HFFc6 (cell line): ENCODE data around the gene MYO18A. TPM values are rescaled to one million over a fixed set of nuclear protein-coding genes. Genes with fewer than 3 reads are reported as not detected.

ENCODE experiments used
- DNase-seq: peaks from one replicate; pipeline ENCODE4 v3.0.0-alpha.2; 2018
- H3K27ac Mint-ChIP-seq: 2 replicates; pipeline ENCODE4 v1.8.0; 2020; ENCODE audit warnings: mild to moderate bottlenecking, mixed read lengths
- H3K27me3 Mint-ChIP-seq: 2 replicates; pipeline ENCODE4 v1.8.0; 2021; ENCODE audit warnings: mild to moderate bottlenecking, moderate library complexity, mixed read lengths; ENCODE audit not compliant: insufficient read depth
- H3K36me3 Mint-ChIP-seq: 2 replicates; pipeline ENCODE4 v1.8.0; 2021; ENCODE audit warnings: low read depth, mixed read lengths
- H3K4me1 Mint-ChIP-seq: 2 replicates; pipeline ENCODE4 v1.8.0; 2020; ENCODE audit warnings: low read depth, mixed read lengths
- H3K4me3 Mint-ChIP-seq: 2 replicates; pipeline ENCODE4 v1.8.0; 2020; ENCODE audit warnings: mild to moderate bottlenecking, moderate library complexity, mixed read lengths
- H3K9me3 Mint-ChIP-seq: 2 replicates; pipeline ENCODE4 v1.8.0; 2020; ENCODE audit warnings: mild to moderate bottlenecking, mixed read lengths
- total RNA-seq, 6 experiments: library from RNA; stranded (reverse); fragmentation: NEBNext Ultra II Directional; extraction: Animal tissue kit (Norgen Biotek cat#: 25700); gene quantifications; 2 replicates in 1 of 6; 3 replicates in 5 of 6; pipeline ENCODE4 v1.2.3, GENCODE V29; 2021
- TF ChIP-seq, protein P1 (sequence below): fragments of 200-600 bp; sonication (generic); IDR thresholded peaks from 2 replicates; pipeline ENCODE4 v1.5.0; 2021; ENCODE audit warnings: antibody characterized with exemption, mild to moderate bottlenecking

Gene MYO18A
- total RNA-seq, 6 experiments from 2014 or later = 39.2 to 57.7 (median 42.9) TPM

DNA sequence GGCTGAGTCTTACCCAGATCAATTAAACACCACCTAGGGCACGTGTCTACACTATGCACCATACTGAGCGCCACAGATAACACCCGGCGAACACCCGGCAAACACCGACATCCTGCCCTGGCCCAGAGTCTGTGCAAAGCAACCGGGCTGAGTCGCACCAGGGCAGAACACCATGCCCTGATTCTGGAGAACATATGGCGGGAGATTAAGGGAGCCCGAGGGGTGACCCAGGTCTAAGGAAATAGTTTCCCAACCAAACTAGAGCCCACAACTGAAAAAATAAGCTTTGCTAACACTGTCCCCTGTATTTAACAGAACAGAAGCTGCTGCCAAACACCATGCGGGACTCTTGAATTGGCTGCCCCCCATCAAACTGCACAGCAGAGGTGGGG is 22.1 kb downstream of the MYO18A start:
- no peaks in the 10 kb centered on the region for H3K9me3 Mint-ChIP-seq
- TF ChIP-seq, protein P1, sequence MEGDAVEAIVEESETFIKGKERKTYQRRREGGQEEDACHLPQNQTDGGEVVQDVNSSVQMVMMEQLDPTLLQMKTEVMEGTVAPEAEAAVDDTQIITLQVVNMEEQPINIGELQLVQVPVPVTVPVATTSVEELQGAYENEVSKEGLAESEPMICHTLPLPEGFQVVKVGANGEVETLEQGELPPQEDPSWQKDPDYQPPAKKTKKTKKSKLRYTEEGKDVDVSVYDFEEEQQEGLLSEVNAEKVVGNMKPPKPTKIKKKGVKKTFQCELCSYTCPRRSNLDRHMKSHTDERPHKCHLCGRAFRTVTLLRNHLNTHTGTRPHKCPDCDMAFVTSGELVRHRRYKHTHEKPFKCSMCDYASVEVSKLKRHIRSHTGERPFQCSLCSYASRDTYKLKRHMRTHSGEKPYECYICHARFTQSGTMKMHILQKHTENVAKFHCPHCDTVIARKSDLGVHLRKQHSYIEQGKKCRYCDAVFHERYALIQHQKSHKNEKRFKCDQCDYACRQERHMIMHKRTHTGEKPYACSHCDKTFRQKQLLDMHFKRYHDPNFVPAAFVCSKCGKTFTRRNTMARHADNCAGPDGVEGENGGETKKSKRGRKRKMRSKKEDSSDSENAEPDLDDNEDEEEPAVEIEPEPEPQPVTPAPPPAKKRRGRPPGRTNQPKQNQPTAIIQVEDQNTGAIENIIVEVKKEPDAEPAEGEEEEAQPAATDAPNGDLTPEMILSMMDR = no peak
- H3K4me1 Mint-ChIP-seq = peaks cover 67% of the 10 kb centered on the region
- no peak overlapping the region; the same call in 1 of the 2 replicates for H3K4me3 Mint-ChIP-seq
- DNase-seq = no peak
- peaks cover 2% of the 10 kb centered on the region for H3K27me3 Mint-ChIP-seq
- peak overlapping the region; percentile 61; the same call in 1 of the 2 replicates for H3K27ac Mint-ChIP-seq
- H3K36me3 Mint-ChIP-seq = no peaks in the 10 kb centered on the region

DNA sequence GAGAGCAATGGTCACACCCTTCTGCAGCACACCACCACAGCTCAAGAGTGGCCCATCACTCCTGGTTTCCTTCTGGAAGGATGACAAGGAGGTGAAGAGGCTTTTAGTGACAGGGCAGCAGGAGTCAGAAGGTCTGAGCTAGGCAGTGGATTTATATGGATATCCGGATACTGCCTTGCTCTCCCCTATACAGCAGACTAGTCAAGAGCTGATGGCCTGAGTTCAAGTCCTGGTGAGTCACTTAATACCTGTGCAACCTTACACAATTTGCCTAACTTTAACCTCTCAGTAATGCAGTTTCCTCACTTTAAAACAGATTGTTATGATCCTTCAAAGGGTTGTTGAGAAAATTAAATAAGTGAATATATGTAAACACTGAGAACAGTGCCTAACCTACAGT is 22.9 kb downstream of the MYO18A start:
- DNase-seq = no peak
- no peaks in the 10 kb centered on the region for H3K9me3 Mint-ChIP-seq
- no peaks in the 10 kb centered on the region for H3K36me3 Mint-ChIP-seq
- peak overlapping the region; percentile 95 for H3K27ac Mint-ChIP-seq
- peaks cover 2% of the 10 kb centered on the region for H3K27me3 Mint-ChIP-seq
- peaks cover 74% of the 10 kb centered on the region for H3K4me1 Mint-ChIP-seq
- TF ChIP-seq, protein P1 = no peak
- H3K4me3 Mint-ChIP-seq = no peak overlapping the region

DNA sequence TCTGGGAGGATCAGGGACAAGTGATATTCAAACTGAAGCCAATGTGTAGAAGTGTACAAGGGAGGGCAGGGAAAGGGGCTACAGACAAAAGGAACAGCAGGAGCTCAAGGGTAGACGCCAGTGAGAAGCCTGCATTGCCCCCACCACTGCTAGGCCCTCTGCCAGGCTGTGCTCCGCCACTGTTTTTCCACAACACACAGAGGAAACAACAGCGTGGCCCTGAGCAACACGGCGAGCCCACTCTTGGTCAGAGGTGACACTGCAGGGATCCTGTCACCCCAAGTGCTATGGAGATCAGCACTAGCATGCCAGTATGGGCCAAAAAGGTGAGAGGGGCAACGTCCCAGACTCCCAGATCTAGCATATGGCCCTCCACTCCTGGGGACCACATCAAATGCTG is 23.4 kb downstream of the MYO18A start:
- Mint-ChIP-seq H3K4me3 (no peak overlapping the region), H3K27me3 (peaks cover 2% of the 10 kb centered on the region), H3K36me3 (no peaks in the 10 kb centered on the region), H3K9me3 (no peaks in the 10 kb centered on the region), H3K4me1 (peaks cover 79% of the 10 kb centered on the region), H3K27ac (peak overlapping the region; percentile 95)
- TF ChIP-seq, protein P1 = no peak
- DNase-seq = no peak

DNA sequence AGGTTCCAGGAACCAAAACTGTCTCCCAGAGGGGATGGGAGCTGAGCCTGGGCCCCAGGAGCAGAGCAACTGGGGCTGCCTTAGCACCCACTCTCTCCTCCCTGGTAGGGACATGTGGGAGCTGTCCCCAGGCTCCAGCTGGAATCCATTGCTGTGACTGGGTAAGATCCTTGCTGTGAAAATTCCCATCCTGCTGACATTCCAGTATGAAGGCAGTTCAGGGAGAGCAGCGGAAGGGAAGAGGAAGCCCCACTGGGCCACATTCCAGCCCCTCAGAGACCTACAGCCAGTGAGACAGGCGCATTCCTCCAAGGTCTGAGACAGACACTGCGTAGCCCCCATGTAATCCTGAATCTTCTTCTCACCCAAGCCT is 24.2 kb downstream of the MYO18A start:
- no peak overlapping the region; the same call in 1 of the 2 replicates for H3K4me3 Mint-ChIP-seq
- H3K9me3 Mint-ChIP-seq = no peaks in the 10 kb centered on the region
- H3K27me3 Mint-ChIP-seq = peaks cover 2% of the 10 kb centered on the region
- no peaks in the 10 kb centered on the region for H3K36me3 Mint-ChIP-seq
- peak overlapping the region; percentile 95 for H3K27ac Mint-ChIP-seq
- TF ChIP-seq, protein P1 = no peak
- DNase-seq = no peak
- peaks cover 87% of the 10 kb centered on the region for H3K4me1 Mint-ChIP-seq

DNA sequence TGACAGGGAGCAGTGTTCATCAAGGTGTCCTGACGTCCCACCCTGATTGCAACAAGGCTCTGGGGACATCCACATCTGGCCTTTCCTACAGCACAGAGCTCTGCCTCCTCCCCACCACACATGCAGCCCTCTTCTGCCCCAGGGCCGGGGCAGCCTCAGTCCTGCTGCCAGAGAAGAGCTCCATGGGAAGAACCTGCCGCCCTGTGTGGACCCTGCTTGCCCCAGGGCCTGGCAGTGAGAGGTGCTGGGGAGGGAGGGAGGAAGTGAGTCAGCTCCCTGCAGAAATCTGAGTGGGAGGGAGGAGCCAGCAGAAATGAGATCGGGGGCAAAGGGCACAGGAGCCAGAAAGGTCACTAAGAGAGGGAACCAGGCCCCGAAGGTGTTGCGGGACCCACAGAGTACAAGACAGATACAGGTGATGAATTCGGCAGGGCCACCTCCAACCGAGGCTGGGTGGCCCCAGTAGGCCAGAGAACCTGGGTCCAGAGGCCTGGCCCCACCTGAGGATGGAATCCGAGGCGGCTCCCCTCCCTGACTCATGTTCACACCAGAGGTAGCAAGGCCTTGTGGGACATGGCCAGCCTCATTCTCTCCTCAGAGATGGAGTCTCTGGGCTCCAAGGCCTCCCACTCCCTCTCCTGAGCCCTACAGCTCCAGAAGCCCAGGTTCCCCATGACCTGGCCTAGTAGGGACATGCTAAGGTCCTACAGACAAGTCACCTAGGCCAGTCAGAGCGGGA is 24.8 kb downstream of the MYO18A start:
- H3K36me3 Mint-ChIP-seq = no peaks in the 10 kb centered on the region
- H3K4me1 Mint-ChIP-seq = peaks cover 93% of the 10 kb centered on the region
- peaks cover 2% of the 10 kb centered on the region for H3K27me3 Mint-ChIP-seq
- peak overlapping the region; percentile 95 for H3K27ac Mint-ChIP-seq
- H3K9me3 Mint-ChIP-seq = no peaks in the 10 kb centered on the region
- TF ChIP-seq, protein P1 = no peak
- H3K4me3 Mint-ChIP-seq = peak overlapping the region; percentile 68
- DNase-seq = peak; percentile 71
